Left ventricle myocardium inferior (tissue), 1 donor: Measurements from ENCODE around the gene LARP4. TPM values are rescaled to one million over a fixed set of nuclear protein-coding genes. Genes with fewer than 3 reads are reported as not detected.
A peak's percentile ranks its signal among the peaks of the same experiment; 100 is the strongest.

Experiments
- DNase-seq: peaks from one replicate; pipeline ENCODE4 v3.0.0-alpha.2; 2020
- H3K27ac ChIP-seq: fragments of 200-600 bp; replicated peaks from 2 replicates; pipeline ENCODE4 v1.8.0; 2021
- H3K27me3 ChIP-seq: fragments of 200-600 bp; 2 replicates; pipeline ENCODE4 v1.8.0; 2021; ENCODE audit warnings: low read depth
- H3K36me3 ChIP-seq: fragments of 200-600 bp; 2 replicates; pipeline ENCODE4 v1.8.0; 2021
- H3K4me1 ChIP-seq: fragments of 200-600 bp; 2 replicates; pipeline ENCODE4 v1.8.0; 2021
- H3K4me3 ChIP-seq: fragments of 200-600 bp; 2 replicates; pipeline ENCODE4 v1.8.0; 2021; ENCODE audit warnings: mild to moderate bottlenecking, moderate library complexity
- H3K9me3 ChIP-seq: fragments of 200-600 bp; replicated peaks from 2 replicates; pipeline ENCODE4 v1.8.0; 2021
- intact Hi-C: fragments of 100-400 bp; cut with micrococcal nuclease; formaldehyde crosslinking; loops from one replicate; pipeline ENCODE4 v1.11.0; 2022
- total RNA-seq: library from RNA; stranded (reverse); fragmentation: NEBNext Ultra II Directional; extraction: Animal tissue kit (Norgen Biotek cat#: 25700); gene quantifications from one replicate; pipeline ENCODE4 v1.2.1, GENCODE V29; 2021
- TF ChIP-seq, protein P1 (sequence below): fragments of 200-600 bp; IDR thresholded peaks from 2 replicates; pipeline ENCODE4 v1.8.0; 2021; ENCODE audit warnings: antibody characterized with exemption, mild to moderate bottlenecking, borderline replicate concordance
- donor health status: DM: no; HTN: yes; CAD: no; lungs with severe emphysema.

Gene LARP4
- total RNA-seq, 1 donor from 2014 or later, result 69.0 TPM

DNA sequence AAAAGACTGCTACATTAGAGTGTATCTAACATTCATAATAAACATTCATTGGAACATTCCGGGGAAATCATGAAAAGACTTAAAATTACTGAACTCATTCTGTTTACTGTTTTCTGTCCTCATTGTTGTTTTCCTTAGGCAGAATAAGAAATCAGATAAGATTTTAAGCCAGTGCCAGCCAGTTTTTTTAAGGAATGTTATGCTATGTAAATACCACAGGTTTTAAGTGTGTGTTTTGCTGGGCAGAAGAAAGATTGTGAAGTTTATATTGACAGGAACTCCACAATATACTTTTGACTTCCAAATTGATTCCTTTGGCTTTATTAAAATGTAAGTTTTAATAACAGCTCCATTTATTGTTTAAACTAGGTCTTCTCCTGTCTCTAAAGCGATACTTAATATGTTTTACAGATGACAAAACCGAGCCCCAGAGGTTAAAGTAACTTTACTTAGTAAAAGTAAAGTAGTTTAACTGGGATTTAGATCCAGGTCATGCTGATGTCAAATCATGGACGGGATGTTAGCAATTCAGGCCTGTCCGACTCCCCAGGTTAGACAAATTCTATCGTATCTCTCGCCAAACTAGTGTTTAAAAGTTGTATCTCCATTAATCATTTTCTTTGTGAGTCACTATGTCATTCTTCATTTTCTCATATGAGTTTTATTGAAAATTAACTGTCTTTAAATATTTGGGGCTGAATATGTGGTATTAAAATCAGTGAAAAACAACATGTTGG is 1.7 kb downstream of the LARP4 start:
- intact Hi-C loops, result no loop called here
- Histone ChIP-seq H3K4me1 (peaks cover 42% of the 10 kb centered on the region), H3K36me3 (no peaks in the 10 kb centered on the region), H3K27me3 (peaks cover 4% of the 10 kb centered on the region), H3K4me3 (peak overlapping the region; percentile 83), H3K27ac (peak overlapping the region; percentile 91), H3K9me3 (no peaks in the 10 kb centered on the region)
- no peak for DNase-seq
- TF ChIP-seq, protein P1, sequence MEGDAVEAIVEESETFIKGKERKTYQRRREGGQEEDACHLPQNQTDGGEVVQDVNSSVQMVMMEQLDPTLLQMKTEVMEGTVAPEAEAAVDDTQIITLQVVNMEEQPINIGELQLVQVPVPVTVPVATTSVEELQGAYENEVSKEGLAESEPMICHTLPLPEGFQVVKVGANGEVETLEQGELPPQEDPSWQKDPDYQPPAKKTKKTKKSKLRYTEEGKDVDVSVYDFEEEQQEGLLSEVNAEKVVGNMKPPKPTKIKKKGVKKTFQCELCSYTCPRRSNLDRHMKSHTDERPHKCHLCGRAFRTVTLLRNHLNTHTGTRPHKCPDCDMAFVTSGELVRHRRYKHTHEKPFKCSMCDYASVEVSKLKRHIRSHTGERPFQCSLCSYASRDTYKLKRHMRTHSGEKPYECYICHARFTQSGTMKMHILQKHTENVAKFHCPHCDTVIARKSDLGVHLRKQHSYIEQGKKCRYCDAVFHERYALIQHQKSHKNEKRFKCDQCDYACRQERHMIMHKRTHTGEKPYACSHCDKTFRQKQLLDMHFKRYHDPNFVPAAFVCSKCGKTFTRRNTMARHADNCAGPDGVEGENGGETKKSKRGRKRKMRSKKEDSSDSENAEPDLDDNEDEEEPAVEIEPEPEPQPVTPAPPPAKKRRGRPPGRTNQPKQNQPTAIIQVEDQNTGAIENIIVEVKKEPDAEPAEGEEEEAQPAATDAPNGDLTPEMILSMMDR, result no peak

DNA sequence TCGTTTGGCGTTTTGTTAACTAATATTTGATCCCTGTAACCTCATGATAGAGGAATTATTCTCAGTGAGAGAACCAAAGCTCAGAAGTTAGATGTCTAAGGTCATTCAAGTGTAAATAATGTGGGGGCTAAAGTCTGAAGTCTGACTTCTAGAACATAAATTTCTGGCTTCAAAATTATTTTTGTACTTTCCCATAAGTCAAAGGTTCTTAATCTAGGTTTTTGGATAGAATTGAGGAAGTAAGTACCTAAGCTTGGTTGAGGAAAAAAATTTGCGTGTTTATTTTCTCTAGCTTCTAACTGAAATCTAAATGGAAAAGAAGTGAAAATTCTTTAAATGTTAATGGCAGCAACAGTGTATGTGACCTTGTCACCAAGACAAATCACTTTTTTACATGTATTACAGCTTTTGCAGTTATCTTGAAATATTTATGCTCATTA is 2.3 kb downstream of the LARP4 start:
- intact Hi-C loops, result no loop called here
- no peak for DNase-seq
- Histone ChIP-seq H3K36me3 (no peaks in the 10 kb centered on the region), H3K27me3 (peaks cover 4% of the 10 kb centered on the region), H3K27ac (peak overlapping the region; percentile 91), H3K4me3 (peak overlapping the region; percentile 83), H3K4me1 (peaks cover 48% of the 10 kb centered on the region), H3K9me3 (no peaks in the 10 kb centered on the region)
- TF ChIP-seq, protein P1, result no peak

DNA sequence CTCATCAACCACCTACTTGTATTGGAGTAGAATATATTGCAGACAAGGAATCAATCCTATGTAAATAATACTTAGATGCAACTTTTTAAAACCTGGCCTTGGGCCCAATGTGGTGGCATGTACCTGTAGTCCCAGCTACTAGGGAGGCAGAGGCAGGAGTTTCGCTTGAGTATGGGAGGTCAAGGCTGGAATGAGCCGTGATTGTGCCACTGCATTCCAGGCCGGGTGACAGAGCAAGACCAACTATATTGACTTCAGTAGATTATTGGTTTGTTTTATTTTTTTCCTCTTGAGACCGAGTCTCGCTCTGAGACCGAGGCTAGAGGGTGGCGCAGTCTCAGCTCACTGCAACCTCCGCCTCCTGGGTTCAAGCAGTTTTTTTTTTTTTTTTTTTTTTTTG is 3.6 kb downstream of the LARP4 start:
- Histone ChIP-seq H3K27me3 (no peaks in the 10 kb centered on the region), H3K36me3 (no peaks in the 10 kb centered on the region), H3K27ac (no peak overlapping the region), H3K4me1 (peaks cover 60% of the 10 kb centered on the region), H3K9me3 (no peaks in the 10 kb centered on the region), H3K4me3 (no peak overlapping the region)
- intact Hi-C loops, result no loop called here
- DNase-seq, result no peak
- TF ChIP-seq, protein P1, result no peak

DNA sequence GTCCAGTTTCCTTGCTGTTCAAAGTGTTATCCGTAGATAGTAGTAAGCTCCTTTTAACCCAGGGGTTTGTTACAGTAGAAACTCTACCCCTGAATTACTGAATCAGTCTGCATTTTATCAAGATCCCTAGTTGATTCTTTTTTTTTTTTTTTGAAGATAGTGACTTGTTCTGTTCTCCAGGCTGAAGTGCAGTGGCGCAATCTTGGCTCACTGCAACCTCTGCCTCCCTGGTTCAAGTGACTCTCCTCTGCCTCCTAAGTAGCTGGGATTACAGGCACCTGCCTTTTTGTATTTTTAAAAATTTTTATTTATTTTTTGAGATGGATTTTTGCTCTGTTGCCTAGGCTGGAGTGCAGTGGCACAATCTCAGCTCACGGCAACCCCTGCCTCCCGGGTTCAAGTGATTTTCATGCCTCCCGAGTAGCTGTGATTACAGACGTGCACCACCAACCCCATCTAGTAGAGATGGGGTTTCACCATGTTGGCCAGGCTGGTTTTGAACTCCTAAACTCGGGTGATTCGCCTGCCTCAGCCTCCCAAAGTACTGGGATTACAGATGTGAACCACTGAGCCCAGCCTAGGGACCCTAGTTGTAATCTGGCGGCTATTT is 10.5 kb downstream of the LARP4 start:
- no peaks in the 10 kb centered on the region for H3K27me3 ChIP-seq
- TF ChIP-seq, protein P1, result no peak
- no peak for DNase-seq
- no peaks in the 10 kb centered on the region for H3K9me3 ChIP-seq
- no peak overlapping the region for H3K27ac ChIP-seq
- peaks cover under 1% of the 10 kb centered on the region for H3K36me3 ChIP-seq
- H3K4me1 ChIP-seq, result peaks cover 68% of the 10 kb centered on the region
- H3K4me3 ChIP-seq, result no peak overlapping the region
- intact Hi-C loops, result no loop called here

DNA sequence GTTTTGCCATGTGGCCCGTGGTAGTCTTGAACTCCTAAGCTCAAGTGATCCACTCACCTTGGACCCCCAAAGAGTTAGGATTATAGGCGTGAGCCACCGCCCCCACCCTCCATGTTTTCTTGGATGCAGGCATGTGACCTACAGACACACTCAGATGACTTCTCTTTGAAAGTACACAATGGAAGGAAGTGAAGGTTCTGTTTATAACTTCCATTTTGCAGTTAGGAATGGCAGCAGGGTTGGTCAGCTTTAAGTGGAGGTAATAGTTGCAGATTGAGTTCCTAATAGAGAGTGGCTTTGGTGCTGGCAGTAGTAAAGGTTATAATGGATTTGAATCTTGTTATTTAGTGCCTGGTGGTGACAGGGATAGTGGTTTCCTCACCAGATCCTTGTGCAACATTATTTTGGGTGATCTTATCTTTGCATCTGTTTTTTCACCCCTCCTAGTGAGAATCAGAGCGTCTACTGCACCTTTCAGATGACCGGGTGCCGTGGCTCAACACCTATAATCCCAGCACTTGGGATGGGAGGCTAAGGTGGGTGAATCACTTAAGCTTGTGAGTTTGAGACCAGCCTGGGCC is 15.3 kb downstream of the LARP4 start:
- intact Hi-C loops, result no loop called here
- peaks cover 14% of the 10 kb centered on the region for H3K36me3 ChIP-seq
- no peaks in the 10 kb centered on the region for H3K27me3 ChIP-seq
- H3K27ac ChIP-seq, result no peak overlapping the region
- H3K9me3 ChIP-seq, result no peaks in the 10 kb centered on the region
- H3K4me1 ChIP-seq, result peaks cover 61% of the 10 kb centered on the region
- H3K4me3 ChIP-seq, result no peak overlapping the region
- no peak for DNase-seq
- TF ChIP-seq, protein P1, result no peak
